ENCODE results near the gene GFOD2. TPM values are rescaled to one million over a fixed set of nuclear protein-coding genes. Genes with fewer than 3 reads are reported as not detected.

GFOD2 gene
- 15.7 to 16.7 TPM (median 15.9 TPM) in 5 replicates for total RNA-seq (2022; extraction: Qiagen RNA extraction)

GRCh38 chr16:67719048-67719777, at the start of gene GFOD2:
TSS of gene GFOD2 (minus strand) at chr16:67719316. CDS start at chr16:67685715, 33,601 bp downstream.

GRCh38 chr16:67666559-67667452, 52.3 kb downstream of the GFOD2 start, which contains the start of the genes C16orf86 and ENKD1:
TSS of gene C16orf86 (plus strand) at chr16:67666814. CDS start at chr16:67666971, 157 bp downstream.
TSS of gene ENKD1 (minus strand) at chr16:67666750. CDS start at chr16:67666442, 308 bp downstream.

GRCh38 chr16:67660564-67661028, 58.5 kb downstream of the GFOD2 start, which contains the start of gene PARD6A:
TSS of gene PARD6A (plus strand) at chr16:67660960. CDS start at chr16:67661039, 79 bp downstream.

GRCh38 chr16:67659675-67660563, 59.2 kb downstream of the GFOD2 start, which contains the start of gene ACD:
TSS of gene ACD (minus strand) at chr16:67660260. CDS start at chr16:67660220, 40 bp downstream.

Other genes starting within 250 kb of the GFOD2 start
- 100 to 121 TPM (median 111 TPM) in 5 replicates for gene ATP6V0D1, start 238.2 kb downstream of the GFOD2 start, total RNA-seq (2022; extraction: Qiagen RNA extraction)
- not detected in 5 replicates for gene AGRP, start 235.8 kb downstream of the GFOD2 start, total RNA-seq (2022; extraction: Qiagen RNA extraction)
- 32.3 to 47.7 TPM (median 41.4 TPM) in 5 replicates for gene RIPOR1, start 190.5 kb downstream of the GFOD2 start, total RNA-seq (2022; extraction: Qiagen RNA extraction)
- 32.0 to 34.9 TPM (median 33.5 TPM) in 5 replicates for gene CTCF, start 156.8 kb downstream of the GFOD2 start, total RNA-seq (2022; extraction: Qiagen RNA extraction)
- gene CARMIL2, start 74.2 kb downstream of the GFOD2 start, total RNA-seq (2022; extraction: Qiagen RNA extraction): 1.3 to 3.5 TPM (median 2.1 TPM) in 5 replicates
- 25.9 to 36.9 TPM (median 36.1 TPM) in 5 replicates for gene ACD, start 59.1 kb downstream of the GFOD2 start, total RNA-seq (2022; extraction: Qiagen RNA extraction)
- gene PARD6A, start 58.4 kb downstream of the GFOD2 start, total RNA-seq (2022; extraction: Qiagen RNA extraction): 1.3 to 2.8 TPM (median 2.2 TPM) in 5 replicates
- gene ENKD1, start 52.6 kb downstream of the GFOD2 start, total RNA-seq (2022; extraction: Qiagen RNA extraction): 6.9 to 12.7 TPM (median 10.0 TPM) in 5 replicates
- 0.13 to 0.30 TPM in 2 of 5 replicates, not detected in the others for gene C16orf86, start 52.5 kb downstream of the GFOD2 start, total RNA-seq (2022; extraction: Qiagen RNA extraction)
- 8.0 to 9.6 TPM (median 8.5 TPM) in 5 replicates for gene RANBP10, start 87.2 kb upstream of the GFOD2 start, total RNA-seq (2022; extraction: Qiagen RNA extraction)
- gene TSNAXIP1, start 87.6 kb upstream of the GFOD2 start, total RNA-seq (2022; extraction: Qiagen RNA extraction): 0.39 to 0.64 TPM (median 0.47 TPM) in 5 replicates
- gene THAP11, start 123.0 kb upstream of the GFOD2 start, total RNA-seq (2022; extraction: Qiagen RNA extraction): 24.3 to 41.1 TPM (median 39.8 TPM) in 5 replicates
- 226 to 277 TPM (median 235 TPM) in 5 replicates for gene NUTF2, start 127.6 kb upstream of the GFOD2 start, total RNA-seq (2022; extraction: Qiagen RNA extraction)
- 23.7 to 32.7 TPM (median 28.6 TPM) in 5 replicates for gene CENPT, start 128.4 kb upstream of the GFOD2 start, total RNA-seq (2022; extraction: Qiagen RNA extraction)
- 53.8 to 72.4 TPM (median 64.2 TPM) in 5 replicates for gene EDC4, start 153.7 kb upstream of the GFOD2 start, total RNA-seq (2022; extraction: Qiagen RNA extraction)
- gene NRN1L, start 165.6 kb upstream of the GFOD2 start, total RNA-seq (2022; extraction: Qiagen RNA extraction): 0.29 TPM in 1 of 5 replicates, not detected in the others
- gene PSKH1, start 173.9 kb upstream of the GFOD2 start, total RNA-seq (2022; extraction: Qiagen RNA extraction): 11.1 to 17.4 TPM (median 14.4 TPM) in 5 replicates
- gene CTRL, start 212.5 kb upstream of the GFOD2 start, total RNA-seq (2022; extraction: Qiagen RNA extraction): 1.3 to 1.9 TPM (median 1.4 TPM) in 5 replicates
- gene PSMB10, start 217.5 kb upstream of the GFOD2 start, total RNA-seq (2022; extraction: Qiagen RNA extraction): 40.2 to 55.7 TPM (median 49.8 TPM) in 5 replicates
- 8.6 to 15.1 TPM (median 13.1 TPM) in 5 replicates for gene LCAT, start 224.8 kb upstream of the GFOD2 start, total RNA-seq (2022; extraction: Qiagen RNA extraction)
- gene SLC12A4, start 249.3 kb upstream of the GFOD2 start, total RNA-seq (2022; extraction: Qiagen RNA extraction): 23.7 to 39.8 TPM (median 34.1 TPM) in 5 replicates

Data from A549 treated with Mapracorat at 1 μM for 4 hours (cell line).